HL-60 (cell line): ENCODE data around the gene DCAF10.
"Not testable (repeated sequence)": the region's sequence is repeated elsewhere in the genome, so short reads cannot be mapped to it uniquely, and the experiment has no call there.

Source experiments
- DNase-seq, 2 experiments: peaks; one replicate each; pipeline ENCODE4 v3.0.0-alpha.2; 2010 to 2020; ENCODE audit warnings: low read depth in 1 of 2, low spot score in 1 of 2
- H3K27ac ChIP-seq: fragments of 250-450 bp; sonication (Bioruptor Pico); replicated peaks from 2 replicates; pipeline ENCODE4 v1.5.1; 2020; ENCODE audit warnings: mild to moderate bottlenecking, moderate library complexity
- H3K27me3 ChIP-seq: fragments of 250-450 bp; sonication (Bioruptor Pico); 2 replicates; pipeline ENCODE4 v1.5.1; 2021; ENCODE audit warnings: mild to moderate bottlenecking, moderate library complexity; ENCODE audit not compliant: insufficient read depth, poor library complexity, severe bottlenecking
- H3K4me3 ChIP-seq: replicated peaks from 2 replicates; pipeline ENCODE4 v1.5.1; 2011; ENCODE audit warnings: mild to moderate bottlenecking, control low read depth, low read length; ENCODE audit not compliant: insufficient read depth
- CTCF ChIP-seq: IDR thresholded peaks from one replicate; pipeline ENCODE4 v1.5.1; 2011; ENCODE audit warnings: low read length, control low read depth, inconsistent platforms; ENCODE audit not compliant: insufficient read depth
- GABPA ChIP-seq: IDR thresholded peaks from 2 replicates; pipeline ENCODE4 v1.6.1; 2012; ENCODE audit warnings: low read depth
- POLR2AphosphoS5 ChIP-seq: IDR thresholded peaks from 2 replicates; pipeline ENCODE4 v1.6.1; 2012; ENCODE audit warnings: low read depth
- SPI1 ChIP-seq: IDR thresholded peaks from 2 replicates; pipeline ENCODE4 v1.6.1; 2012; ENCODE audit warnings: low read depth, mild to moderate bottlenecking, borderline replicate concordance
- TF ChIP-seq, protein P1 (sequence below): IDR thresholded peaks from 2 replicates; pipeline ENCODE4 v1.6.1; 2012; ENCODE audit warnings: low read depth; ENCODE audit not compliant: insufficient replicate concordance

The DCAF10 gene

DNA sequence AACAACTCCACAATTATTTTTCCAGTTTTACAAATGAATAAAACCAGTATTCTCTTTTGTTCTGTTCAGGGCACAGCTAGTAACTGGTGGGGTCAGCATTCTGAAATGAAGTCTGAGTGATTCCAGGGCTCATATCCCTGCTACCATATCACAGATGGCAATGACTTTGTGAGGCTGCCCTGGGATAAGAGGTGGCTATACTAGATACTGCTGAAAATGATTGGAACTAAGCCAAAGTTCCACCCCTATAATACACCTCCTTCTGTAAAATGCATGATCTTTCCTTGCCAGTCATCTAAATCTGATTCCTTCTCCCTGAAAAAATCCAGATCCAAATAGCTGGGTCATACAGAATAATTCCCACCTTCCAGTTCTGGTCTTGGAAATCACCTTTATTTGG lies 88.9 kb downstream of the DCAF10 start:
- no peak for TF ChIP-seq SPI1
- TF ChIP-seq CTCF, result no peak
- TF ChIP-seq, protein P1, sequence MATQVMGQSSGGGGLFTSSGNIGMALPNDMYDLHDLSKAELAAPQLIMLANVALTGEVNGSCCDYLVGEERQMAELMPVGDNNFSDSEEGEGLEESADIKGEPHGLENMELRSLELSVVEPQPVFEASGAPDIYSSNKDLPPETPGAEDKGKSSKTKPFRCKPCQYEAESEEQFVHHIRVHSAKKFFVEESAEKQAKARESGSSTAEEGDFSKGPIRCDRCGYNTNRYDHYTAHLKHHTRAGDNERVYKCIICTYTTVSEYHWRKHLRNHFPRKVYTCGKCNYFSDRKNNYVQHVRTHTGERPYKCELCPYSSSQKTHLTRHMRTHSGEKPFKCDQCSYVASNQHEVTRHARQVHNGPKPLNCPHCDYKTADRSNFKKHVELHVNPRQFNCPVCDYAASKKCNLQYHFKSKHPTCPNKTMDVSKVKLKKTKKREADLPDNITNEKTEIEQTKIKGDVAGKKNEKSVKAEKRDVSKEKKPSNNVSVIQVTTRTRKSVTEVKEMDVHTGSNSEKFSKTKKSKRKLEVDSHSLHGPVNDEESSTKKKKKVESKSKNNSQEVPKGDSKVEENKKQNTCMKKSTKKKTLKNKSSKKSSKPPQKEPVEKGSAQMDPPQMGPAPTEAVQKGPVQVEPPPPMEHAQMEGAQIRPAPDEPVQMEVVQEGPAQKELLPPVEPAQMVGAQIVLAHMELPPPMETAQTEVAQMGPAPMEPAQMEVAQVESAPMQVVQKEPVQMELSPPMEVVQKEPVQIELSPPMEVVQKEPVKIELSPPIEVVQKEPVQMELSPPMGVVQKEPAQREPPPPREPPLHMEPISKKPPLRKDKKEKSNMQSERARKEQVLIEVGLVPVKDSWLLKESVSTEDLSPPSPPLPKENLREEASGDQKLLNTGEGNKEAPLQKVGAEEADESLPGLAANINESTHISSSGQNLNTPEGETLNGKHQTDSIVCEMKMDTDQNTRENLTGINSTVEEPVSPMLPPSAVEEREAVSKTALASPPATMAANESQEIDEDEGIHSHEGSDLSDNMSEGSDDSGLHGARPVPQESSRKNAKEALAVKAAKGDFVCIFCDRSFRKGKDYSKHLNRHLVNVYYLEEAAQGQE, result no peak
- TF ChIP-seq GABPA, result no peak
- no peak for TF ChIP-seq POLR2AphosphoS5

DNA sequence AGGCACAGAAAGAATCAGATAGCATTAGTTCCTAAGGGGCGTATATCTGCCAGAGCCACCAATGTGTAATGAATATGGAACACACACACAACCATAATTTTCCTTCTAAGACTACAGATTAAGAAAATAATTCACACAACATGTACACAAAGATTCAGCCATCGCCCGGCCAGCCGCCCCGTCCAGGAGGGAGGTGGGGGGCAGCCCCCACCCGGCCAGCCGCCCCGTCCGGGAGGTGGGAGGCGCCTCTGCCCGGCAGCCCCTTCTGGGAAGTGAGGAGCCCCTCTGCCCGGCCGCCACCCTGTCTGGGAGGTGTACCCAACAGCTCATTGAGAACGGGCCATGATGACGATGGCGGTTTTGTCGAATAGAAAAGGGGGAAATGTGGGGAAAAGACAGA lies 90.4 kb downstream of the DCAF10 start:
- DNase-seq, H3K4me3 ChIP-seq, H3K27me3 ChIP-seq, H3K27ac ChIP-seq: not testable (repeated sequence)

More for the DNA sequence above, 88.9 kb downstream of the DCAF10 start:
- peak overlapping the region; percentile 36; the same call in 1 of the 2 replicates for H3K27ac ChIP-seq
- H3K4me3 ChIP-seq, result no peak overlapping the region
- H3K27me3 ChIP-seq, result no peaks in the 10 kb centered on the region
- no peak for DNase-seq

- no peak for DNase-seq
- Histone ChIP-seq H3K27ac (no peak overlapping the region), H3K27me3 (no peaks in the 10 kb centered on the region), H3K4me3 (no peak overlapping the region)
- no peak for TF ChIP-seq SPI1
- no peak for TF ChIP-seq GABPA
- TF ChIP-seq CTCF, result no peak
- TF ChIP-seq POLR2AphosphoS5, result no peak
- TF ChIP-seq, protein P1, result no peak
Observed at GRCh38 chr9:37892063-37892462, 91.5 kb downstream of the DCAF10 start.

- no peak for TF ChIP-seq SPI1
- DNase-seq, result no peak
- Histone ChIP-seq H3K27ac (no peak overlapping the region), H3K27me3 (no peaks in the 10 kb centered on the region), H3K4me3 (no peak overlapping the region)
Observed at GRCh38 chr9:37897665-37898064, 97.1 kb downstream of the DCAF10 start.

DNA sequence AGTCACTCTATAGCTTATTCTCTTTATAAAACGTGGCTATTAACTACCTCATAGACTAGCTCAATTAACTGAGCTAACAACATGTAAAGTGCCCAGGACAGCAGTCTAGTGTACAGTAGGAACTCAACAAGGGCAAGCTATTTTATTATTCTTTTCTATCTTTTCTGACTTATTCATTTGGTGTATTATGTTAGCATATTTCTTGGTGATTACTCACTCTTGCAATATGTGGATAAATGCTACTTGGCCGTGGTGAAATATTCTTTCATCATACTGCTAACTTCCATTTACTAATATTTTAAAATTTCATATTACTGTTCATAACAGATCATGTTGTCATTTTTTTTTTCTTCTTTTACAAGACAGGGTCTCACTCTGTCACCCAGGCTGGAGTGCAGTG lies 98.4 kb downstream of the DCAF10 start:
- TF ChIP-seq, protein P1, result no peak
- TF ChIP-seq POLR2AphosphoS5 (no peak), CTCF (no peak), GABPA (no peak)
- no peaks in the 10 kb centered on the region for H3K27me3 ChIP-seq
- peak overlapping the region; percentile 43 for H3K27ac ChIP-seq
- no peak overlapping the region for H3K4me3 ChIP-seq
- DNase-seq, result no peak
